CD4-positive, alpha-beta T cell treated with Interleukin-4 for 1 hour (primary cell): ENCODE measurements around the gene ERVK3-1.
"Not testable (repeated sequence)": the region's sequence is repeated elsewhere in the genome, so short reads cannot be mapped to it uniquely, and the experiment has no call there.

ENCODE experiments used
- DNase-seq, 2 donors: peaks; one replicate each; pipeline ENCODE4 v3.0.0-alpha.2; 2020 to 2022

ERVK3-1 gene, protein sequence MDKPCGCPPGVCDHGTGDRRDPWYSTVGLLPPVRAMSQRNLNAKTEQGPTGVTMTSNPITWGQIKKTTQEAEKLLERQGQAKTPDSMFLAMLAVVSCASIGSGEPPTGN

DNA sequence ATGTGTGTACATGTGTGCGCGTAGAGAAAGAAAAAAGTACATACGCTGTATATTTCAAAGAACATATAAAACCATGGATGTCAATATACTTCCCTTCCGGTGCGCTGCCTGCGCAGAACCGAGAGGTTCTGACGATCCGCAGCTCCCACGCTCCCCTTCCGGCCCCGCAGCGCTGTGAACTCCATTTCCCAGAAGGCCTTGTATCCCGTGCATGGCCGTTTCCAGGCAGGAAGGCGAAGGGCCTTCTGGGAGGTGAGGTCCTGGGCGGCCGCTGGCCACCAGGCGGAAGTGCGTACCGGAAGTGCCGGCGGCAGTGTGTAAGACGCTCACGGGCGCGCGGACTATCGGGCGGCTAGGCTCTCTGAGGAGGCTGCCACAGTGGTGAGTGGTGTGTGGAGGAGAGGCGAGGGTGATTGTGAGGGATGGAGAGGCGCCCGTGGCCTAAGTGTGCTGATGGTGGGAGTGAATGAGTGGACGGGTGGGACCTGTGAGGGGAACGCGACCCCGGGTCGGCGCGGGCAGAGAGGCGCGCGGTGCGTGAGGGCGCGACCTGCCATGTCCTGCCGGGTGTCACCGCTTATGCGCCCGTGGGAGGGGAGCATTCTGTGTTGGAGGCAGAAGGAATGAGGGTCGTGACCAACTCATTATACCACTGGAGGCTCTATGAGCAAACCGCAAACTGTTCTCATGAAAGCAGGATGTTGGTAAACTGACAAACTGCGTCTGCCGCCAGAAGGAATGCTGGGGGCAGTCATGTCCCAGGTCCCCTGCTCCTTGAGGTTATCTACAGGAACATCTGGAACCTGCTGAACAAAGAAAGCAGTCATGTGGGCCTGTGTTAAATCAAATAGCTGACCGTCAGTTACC, at the start of gene ERVK3-1:
Gene ERVK3-1 (plus strand): TSS at position 313 of the 867 bp plus-strand sequence. CDS start 6,792 bp downstream, outside the sequence.
- peak; percentile 96 to 97 for DNase-seq

DNA sequence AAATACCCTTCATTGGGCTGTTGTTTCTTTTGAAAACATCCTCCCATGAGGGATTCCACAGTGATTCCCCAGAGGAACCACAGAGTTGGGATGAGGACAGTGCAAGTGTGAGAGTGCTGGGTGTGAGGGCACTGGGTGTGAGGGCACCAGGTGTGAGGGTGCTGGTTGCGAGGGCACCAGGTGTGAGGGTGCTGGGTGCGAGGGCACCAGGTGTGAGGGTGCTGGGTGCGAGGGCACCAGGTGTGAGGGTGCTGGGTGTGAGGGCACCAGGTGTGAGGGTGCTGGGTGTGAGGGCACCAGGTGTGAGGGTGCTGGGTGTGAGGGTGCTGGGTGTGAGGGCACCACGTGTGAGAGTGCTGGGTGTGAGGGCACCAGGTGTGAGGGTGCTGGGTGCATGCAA, 46.9 kb upstream of the ERVK3-1 start:
- DNase-seq: not testable (repeated sequence)

DNA sequence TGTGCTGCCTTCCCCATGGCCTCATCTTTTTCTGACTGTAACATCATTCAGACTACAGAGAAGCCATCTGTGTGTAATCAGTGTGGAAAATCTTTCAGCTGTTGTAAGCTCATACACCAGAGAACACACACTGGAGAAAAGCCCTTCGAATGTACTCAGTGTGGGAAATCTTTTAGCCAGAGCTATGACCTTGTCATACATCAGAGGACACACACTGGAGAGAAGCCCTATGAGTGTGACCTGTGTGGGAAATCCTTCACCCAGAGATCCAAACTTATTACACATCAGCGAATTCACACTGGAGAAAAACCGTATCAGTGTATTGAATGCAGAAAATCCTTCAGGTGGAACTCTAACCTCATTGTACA, 43.6 kb upstream of the ERVK3-1 start:
- DNase-seq: no peak

DNA sequence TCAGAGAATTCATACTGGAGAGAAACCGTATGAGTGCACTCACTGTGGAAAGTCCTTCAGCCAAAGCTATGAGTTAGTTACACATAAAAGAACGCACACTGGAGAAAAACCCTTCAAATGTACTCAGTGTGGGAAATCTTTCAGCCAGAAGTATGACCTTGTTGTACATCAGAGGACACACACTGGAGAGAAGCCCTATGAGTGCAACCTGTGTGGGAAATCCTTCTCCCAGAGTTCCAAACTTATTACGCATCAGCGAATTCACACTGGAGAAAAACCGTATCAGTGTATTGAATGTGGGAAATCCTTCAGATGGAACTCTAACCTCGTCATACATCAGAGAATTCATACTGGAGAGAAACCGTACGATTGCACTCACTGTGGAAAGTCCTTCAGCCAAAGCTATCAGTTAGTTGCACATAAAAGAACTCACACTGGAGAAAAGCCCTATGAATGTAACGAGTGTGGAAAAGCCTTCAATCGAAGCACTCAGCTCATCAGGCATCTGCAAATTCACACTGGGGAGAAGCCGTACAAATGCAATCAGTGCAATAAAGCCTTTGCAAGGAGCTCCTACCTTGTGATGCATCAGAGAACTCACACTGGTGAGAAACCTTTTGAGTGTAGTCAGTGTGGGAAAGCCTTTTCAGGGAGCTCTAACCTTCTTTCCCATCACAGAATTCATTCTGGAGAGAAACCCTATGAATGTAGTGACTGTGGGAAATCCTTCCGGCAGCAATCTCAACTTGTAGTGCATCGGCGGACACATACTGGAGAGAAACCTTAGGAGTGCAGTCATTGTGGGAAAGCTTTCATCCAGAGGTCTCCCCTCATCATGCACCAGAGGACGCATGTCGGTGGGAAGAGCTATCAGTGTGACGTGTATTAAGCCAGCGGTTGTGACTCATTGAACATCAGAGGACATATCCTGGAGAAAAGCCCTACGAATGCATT, 42.9 kb upstream of the ERVK3-1 start:
- no peak for DNase-seq

DNA sequence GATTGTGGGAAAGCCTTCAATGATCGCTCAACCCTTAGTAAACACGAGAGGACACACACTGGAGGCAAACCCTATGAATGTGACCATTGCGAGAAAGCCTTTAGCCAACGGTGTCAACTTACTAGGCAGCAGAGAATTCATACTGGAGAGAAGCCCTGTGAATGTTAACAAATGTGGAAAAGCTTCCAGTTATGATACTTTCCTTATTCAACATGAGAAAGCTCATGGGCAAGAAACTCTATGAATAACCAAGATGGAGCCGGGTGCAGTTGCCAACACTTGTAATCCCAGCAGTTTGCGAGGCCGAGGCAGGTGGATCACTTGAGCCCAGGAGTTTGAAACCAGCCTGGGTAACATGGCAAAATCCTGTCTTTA, 42.3 kb upstream of the ERVK3-1 start:
- no peak for DNase-seq

DNA sequence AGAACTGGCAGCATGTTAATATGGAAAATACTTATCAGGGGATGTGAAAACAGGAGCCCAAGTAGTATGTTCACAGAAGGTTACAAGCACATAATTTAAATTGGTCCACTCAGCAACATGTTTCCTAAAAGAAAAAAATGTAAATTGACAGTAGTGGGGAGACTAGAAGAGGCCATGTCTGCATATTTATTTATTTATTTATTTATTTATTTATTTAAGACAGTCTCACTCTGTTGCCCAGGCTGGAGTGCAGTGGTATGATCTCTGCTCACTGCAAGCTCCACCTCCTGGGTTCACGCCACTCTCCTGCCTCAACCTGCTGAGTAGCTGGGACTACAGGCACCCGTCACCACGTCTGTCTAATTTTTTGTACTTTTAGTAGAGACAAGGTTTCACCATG, 40.1 kb upstream of the ERVK3-1 start:
- DNase-seq: no peak

DNA sequence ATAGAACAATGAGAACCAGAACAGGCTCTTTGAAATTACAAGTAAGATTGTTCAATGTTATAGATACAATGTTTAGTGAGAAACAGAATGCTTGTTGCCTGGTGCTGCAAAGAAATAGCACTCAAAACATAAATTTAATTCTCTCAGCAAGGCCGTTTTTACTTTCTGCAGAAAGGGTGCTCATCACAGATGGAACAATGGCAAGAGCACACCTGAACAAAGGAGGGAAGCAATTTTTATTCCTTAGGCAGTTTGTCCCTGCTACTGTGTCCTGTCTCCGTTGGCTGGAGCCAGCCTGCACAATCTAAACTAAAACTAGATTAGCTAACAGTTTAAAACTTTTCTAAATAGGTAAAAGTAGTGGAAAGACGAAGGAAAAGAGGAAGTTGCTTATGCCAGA, 36.8 kb upstream of the ERVK3-1 start:
- DNase-seq: no peak

DNA sequence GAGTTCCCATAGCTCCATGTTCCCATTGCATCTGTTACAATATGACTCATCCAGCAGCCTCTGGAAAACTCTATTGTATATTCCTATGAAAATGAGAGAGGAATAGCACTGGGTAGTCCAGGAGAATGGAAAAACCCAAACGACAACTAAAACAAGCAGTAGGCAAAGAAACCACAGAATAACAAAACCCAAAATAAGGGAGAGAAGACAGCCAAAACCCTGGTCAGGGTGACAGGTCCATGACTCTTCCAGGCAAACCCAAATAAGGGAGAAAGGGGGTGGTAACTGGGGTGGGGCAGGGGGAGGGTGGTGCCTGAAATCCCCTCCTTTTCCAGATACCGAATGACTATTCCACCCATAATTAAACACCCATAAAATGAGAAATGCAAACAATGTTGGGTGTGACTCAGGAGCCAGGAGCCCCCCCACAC, 30.4 kb upstream of the ERVK3-1 start:
- no peak for DNase-seq

DNA sequence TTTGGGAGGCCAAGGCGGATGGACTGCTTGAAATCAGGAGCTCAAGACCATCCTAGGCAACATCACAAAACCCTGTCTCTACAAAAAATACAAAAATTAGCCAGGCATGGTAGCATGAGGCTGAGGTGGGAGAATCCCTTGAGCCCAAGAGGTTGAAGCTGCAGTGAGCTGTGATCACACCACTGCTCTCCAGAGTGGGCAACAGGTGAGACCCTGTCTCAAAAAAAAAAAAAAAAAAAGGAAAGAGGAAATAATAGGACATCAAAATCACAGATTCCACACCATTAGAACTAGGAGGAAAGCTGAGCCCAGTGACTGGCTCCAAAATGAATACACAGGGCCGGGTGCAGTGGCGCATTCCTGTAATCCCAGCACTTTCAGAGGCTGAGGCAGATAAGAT, 29.6 kb upstream of the ERVK3-1 start:
- no peak for DNase-seq

DNA sequence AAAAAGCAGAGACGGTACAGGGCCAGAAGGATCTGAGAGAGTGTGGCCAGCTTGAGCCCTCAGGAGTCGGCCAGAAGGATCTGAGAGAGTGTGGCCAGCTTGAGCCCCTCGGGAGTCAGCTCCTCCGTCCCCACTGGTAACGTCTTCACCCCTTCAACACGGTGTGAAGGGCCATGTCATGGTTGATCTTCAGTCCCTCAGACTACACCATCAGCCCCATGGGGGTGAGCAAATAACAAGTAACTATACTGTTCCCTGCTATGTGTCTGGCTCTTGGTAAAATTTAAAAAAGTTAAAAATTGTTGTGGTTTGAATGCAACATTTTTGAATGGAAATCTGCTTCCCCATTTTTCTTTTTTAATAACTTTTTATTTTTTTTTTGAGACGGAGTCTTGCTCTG, 28.0 kb upstream of the ERVK3-1 start:
- DNase-seq: no peak

DNA sequence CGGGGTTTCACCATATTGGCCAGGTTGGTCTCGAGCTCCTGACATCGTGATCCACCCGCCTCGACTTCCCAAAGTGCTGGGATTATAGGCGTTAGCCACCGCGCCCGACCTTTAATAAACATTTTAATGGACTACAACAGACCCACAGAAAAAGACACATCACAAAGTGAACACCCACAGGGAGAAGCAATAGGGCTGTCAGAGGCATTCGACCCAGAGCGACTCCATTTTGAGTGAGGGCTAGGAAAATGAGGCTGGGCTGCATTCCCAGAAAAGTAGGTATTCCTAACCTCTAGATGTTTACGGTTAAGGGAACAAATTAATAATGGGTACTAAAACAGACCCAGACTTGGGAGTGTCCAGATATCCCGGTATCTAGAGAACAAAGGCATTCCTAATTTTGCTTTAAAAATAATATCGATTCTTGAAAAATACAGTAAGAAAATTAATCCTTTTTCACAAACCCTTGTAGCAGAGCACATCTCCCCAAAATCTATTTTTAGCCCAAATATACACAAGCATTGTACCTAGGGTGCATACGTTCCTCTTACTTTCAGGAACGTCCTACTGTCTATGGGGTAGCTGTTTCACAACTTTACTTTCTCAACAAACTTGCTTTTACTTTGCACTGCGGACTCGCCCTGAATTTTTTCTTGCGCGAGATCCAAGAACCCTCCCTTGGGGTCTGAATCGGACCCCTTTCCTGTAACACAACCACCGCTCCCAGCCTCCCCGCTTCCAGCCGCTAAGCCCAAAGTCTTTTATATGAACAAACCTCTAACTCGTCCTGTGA, 27.2 kb upstream of the ERVK3-1 start:
- DNase-seq: no peak

DNA sequence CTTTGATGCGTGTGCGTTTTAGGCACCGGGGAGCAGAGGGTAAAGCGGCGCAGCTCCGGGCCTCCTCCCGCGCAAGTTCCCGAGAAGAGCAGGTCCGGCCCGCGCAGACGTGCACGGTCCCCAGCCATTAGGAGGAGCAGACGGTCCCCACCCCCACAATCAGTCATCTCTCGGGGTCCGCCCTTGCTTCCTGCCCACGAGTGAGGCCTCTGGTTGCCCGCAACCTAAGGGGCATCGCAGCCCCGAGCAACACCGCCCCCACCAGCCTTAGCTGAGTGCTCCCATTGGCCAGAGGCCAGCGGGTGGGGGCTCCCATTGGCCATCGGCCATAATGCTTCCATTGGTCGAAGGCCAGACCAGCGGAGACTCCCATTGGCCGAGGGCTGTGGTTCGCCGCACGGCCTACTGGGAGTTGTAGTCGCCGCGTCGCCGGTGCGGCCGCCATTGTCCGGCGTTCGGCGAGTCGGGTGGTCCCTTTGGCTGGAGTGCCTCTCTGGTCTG, 26.6 kb upstream of the ERVK3-1 start, which contains the start of gene ZNF8:
Gene ZNF8 (plus strand): TSS at position 415 of the 501 bp plus-strand sequence. CDS start 127 bp downstream, outside the sequence.
- peak; percentile 98 for DNase-seq

DNA sequence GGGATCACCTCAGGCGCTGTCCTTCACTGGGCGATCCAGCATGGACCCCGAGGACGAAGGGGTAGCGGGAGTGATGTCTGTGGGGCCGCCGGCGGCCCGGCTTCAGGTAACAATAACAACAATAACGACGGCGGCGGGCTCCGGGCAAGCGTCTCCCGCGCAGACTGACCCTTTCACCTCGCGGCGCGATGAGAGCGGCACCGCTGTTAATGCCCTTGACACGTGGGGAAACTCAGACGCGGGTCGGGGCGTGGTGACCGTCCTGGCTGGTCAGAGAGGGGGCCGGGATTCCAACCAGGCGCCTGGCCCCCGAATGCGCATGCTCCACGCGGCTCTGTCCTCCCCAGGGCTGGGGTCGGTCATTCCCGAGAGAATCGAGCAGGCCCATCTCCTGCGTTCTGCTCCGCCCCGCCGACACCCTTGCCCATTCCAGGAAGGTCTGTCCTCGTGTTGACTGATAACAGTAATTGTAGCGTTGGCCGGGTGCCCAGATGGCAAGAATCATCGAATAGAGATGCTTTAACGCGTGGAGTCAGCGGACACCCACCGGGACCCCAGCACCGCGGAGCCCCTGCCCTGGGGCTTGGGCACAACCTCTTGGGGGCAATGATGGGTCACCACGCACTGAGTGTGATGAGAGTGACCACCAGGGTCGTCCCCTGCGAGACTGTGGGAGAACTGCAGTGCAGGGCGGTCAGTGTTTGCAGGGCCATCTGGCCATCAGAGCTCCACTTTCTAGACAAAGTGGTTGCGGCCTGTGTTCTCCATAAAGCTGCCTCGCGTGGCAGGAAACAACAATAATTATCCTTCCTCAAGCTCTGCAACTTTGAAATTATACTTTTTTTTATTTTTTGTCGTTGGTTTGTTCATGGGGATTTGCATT, 25.9 kb upstream of the ERVK3-1 start:
- DNase-seq: peak in 1 of 2 donors; percentile 21

DNA sequence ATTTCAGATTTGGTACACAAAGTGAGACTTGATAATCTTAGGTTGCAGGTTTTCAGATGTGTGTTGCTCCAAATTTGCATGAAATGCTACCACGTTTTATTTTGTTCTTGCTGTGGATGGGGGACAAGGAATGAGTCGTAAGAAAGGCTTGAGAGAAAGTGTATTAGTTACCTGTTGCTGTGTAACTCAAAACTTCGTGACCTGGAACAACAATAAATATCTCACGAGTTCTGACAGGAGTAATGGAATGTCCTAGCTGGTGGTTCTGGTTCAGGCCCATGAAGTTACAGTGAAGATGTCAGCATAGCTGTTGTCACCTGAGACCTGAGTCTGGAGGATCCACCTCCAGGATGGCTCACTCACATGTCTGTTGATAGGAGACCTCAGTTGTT, 25.3 kb upstream of the ERVK3-1 start:
- no peak for DNase-seq

DNA sequence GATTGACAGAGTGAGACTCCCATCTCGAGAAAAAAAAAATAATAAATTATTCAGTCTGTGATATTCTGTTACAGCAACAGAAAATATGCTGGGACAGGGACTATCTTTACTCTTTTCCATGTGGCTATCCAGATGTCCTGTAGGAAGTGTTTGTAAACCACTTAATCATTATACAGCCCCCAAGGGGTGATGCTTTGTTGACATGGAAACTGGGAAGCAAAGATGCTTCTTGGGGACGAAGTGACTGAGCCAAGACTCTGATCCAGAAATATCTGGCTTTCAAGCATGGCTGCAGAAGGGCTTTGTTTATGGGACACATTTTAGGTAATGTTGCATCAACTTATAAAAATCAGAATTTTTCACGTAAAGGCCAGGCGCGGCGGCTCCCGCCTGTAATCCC, 21.0 kb upstream of the ERVK3-1 start:
- DNase-seq: no peak

DNA sequence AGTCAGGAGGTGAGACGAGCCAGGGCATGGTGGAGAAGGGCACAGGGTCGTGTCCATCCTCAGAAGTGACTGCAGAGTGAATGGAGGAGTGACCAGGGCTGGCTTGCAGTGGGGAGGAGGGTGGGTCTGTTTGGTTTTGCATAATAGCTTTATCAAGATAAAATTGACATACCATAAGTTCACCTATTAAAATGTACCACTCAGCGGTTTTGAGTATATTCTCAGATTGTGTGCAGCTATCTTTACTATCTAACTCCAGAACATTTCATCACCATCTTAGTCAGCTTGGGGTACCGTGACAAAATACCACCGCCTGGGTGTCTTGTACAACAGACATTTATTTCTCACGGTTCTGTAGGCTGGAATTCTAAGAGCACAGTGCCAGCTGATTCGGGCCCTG, 13.2 kb upstream of the ERVK3-1 start:
- DNase-seq: no peak

DNA sequence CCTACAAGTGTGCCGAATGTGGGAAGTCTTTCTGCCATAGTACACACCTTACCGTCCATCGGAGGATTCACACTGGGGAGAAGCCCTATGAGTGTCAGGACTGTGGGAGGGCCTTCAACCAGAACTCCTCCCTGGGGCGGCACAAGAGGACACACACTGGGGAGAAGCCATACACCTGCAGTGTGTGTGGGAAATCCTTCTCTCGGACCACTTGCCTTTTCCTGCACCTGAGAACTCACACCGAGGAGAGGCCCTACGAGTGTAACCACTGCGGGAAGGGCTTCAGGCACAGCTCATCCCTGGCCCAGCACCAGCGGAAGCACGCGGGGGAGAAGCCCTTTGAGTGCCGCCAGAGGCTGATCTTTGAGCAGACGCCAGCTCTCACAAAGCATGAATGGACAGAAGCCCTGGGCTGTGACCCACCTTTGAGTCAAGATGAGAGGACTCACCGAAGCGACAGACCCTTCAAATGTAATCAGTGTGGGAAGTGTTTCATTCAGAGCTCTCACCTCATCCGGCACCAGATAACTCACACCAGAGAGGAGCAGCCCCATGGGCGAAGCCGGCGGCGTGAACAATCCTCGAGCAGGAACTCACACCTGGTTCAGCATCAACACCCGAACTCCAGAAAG, 10.3 kb upstream of the ERVK3-1 start:
- no peak for DNase-seq

DNA sequence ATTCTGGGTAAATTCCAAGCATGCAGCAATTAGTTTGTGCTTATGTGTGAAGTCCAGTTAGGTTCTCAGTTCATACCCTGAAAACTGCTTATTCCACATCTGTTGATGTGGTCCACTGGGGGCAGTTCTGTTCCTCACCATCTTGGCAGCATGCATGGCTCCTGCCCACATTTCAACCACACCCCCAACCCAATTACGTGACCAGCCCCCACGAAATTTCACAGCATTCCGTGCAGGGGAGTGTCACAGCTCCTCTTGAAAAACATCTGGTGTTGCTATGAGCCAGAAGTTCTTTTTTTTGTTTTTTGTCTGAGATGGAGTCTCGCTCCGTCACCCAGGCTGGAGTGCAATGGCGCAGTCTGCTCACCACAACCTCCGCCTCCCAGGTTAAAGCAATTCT, 9.1 kb upstream of the ERVK3-1 start:
- no peak for DNase-seq

DNA sequence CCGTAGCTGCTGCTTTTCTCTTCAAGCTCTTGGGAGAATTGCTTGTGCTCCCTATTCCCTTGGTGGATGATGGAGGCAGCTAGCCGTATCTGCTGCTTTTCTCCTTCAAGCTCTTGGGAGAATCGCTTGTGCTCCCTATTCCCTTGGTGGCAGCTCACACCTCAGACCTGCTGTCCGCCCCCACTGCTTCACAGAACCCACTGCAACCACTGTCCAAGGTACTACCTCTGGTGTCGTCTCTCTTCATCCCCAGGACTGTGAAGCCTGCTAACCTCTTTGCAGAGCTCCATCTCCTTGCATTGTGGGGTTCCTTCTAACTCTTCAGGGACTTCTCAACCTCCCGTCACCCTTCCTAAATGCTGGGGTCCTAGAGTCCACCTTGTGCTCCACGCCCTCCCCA, 4.6 kb upstream of the ERVK3-1 start:
- no peak for DNase-seq

DNA sequence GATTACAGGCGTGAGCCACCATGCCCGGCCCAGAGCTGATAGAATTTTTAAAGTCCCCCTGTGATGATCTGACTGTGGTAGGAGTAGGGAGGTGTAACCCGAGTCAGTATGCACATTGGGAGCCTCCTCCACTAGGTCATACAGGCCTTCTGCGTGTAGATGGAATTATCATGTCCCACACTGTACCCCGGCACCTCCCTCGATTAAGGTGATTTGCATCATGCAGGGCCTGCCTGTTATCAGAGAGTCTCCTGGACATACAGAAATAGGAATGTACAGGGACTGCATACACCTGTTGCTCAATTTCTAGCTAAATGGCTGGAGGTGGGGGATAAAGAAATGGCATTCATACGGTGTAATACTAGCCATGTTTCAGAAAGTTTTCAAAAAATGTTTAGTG, 922 bp upstream of the ERVK3-1 start:
- DNase-seq: no peak

DNA sequence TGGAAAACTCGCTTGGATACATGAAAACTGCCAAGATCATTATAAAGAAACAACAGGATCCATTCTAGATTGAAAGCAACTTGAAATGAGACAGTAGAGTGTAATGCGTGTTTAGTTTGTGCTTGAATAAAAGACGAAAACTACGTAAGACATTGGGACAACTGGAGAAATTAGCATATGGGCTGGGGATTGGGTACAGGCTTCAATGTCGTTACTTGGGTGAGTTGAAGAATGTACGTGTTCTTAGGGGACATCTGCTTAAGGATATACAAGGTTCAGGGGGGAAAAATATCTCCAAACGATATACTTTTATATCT, 471 bp upstream of the ERVK3-1 start:
- DNase-seq: no peak
